Measurements from ENCODE around the gene RGL2. TPM values are rescaled to one million over a fixed set of nuclear protein-coding genes. Genes with fewer than 3 reads are reported as not detected.
A peak's percentile ranks its signal among the peaks of the same experiment; 100 is the strongest.

The RGL2 gene
- polyA plus RNA-seq, 1 donor from 2014 or later, result 120 TPM

GRCh38 chr6:33297956-33298772 lies 578 bp downstream of the RGL2 start:
- H3K4me3 ChIP-seq (ENCODE audit: low read length), result peak overlapping the region; percentile 91
- no peaks in the 10 kb centered on the region for H3K9me2 ChIP-seq (ENCODE audit: insufficient read depth, low read length)
- peaks cover 12% of the 10 kb centered on the region for H3K79me2 ChIP-seq (replicated peaks; ENCODE audit: insufficient read depth, low read length)
- H3K4me2 ChIP-seq (ENCODE audit: low read length), result peak overlapping the region; percentile 68
- H3K9me3 ChIP-seq (ENCODE audit: low read length), result no peaks in the 10 kb centered on the region
- peak overlapping the region; percentile 77 for H2AFZ ChIP-seq (ENCODE audit: low read depth, low read length)
- TF ChIP-seq SMC3 (conservative IDR thresholded peaks at IDR 0.05; ENCODE audit: poor library complexity) (no peak), CTCF (IDR thresholded peaks at IDR 0.05; ENCODE audit: poor library complexity, severe bottlenecking) (peak; percentile 27), MXI1 (conservative IDR thresholded peaks at IDR 0.05; ENCODE audit: poor library complexity, severe bottlenecking) (no peak), EZH2 (IDR thresholded peaks at IDR 0.05; ENCODE audit: borderline replicate concordance, insufficient read depth, low read length, poor library complexity, severe bottlenecking) (no peak), POLR2AphosphoS5 (IDR thresholded peaks at IDR 0.05) (no peak)
- H3K27me3 ChIP-seq (ENCODE audit: insufficient read depth, low read depth, low read length), result no peaks in the 10 kb centered on the region
- no peaks in the 10 kb centered on the region for H3K36me3 ChIP-seq (ENCODE audit: insufficient read depth, low read length)
- peak overlapping the region; percentile 96 for H3K27ac ChIP-seq (ENCODE audit: low read length)
- no peaks in the 10 kb centered on the region for H3F3A ChIP-seq (ENCODE audit: insufficient read depth, low read length, poor library complexity, severe bottlenecking)
- no peaks in the 10 kb centered on the region for H4K20me1 ChIP-seq (ENCODE audit: insufficient read depth)
- peak overlapping the region; percentile 94 for H3K9ac ChIP-seq (ENCODE audit: low read length)

- no peak overlapping the region for H3K4me2 ChIP-seq (ENCODE audit: low read length)
- TF ChIP-seq CTCF (IDR thresholded peaks at IDR 0.05; ENCODE audit: poor library complexity, severe bottlenecking) (no peak), TAF1 (IDR thresholded peaks at IDR 0.05; ENCODE audit: low read depth) (no peak), SMC3 (conservative IDR thresholded peaks at IDR 0.05; ENCODE audit: poor library complexity) (no peak)
- no peaks in the 10 kb centered on the region for H3K27me3 ChIP-seq (ENCODE audit: insufficient read depth, low read depth, low read length)
- H3K4me3 ChIP-seq (ENCODE audit: low read length), result peak overlapping the region; percentile 91
- no peaks in the 10 kb centered on the region for H4K20me1 ChIP-seq (ENCODE audit: insufficient read depth)
- peaks cover 12% of the 10 kb centered on the region for H3K79me2 ChIP-seq (replicated peaks; ENCODE audit: insufficient read depth, low read length)
- no peaks in the 10 kb centered on the region for H3K9me2 ChIP-seq (ENCODE audit: insufficient read depth, low read length)
- H2AFZ ChIP-seq (ENCODE audit: low read depth, low read length), result no peak overlapping the region
- no peak overlapping the region for H3K27ac ChIP-seq (ENCODE audit: low read length)
- peak overlapping the region; percentile 94 for H3K9ac ChIP-seq (ENCODE audit: low read length)
- no peaks in the 10 kb centered on the region for H3K36me3 ChIP-seq (ENCODE audit: insufficient read depth, low read length)
- H3K9me3 ChIP-seq (ENCODE audit: low read length), result no peaks in the 10 kb centered on the region
- no peaks in the 10 kb centered on the region for H3F3A ChIP-seq (ENCODE audit: insufficient read depth, low read length, poor library complexity, severe bottlenecking)
Observed at GRCh38 chr6:33297406-33297955, 1.3 kb downstream of the RGL2 start.

GRCh38 chr6:33296797-33297405 lies 1.8 kb downstream of the RGL2 start:
- no peak overlapping the region for H3K27ac ChIP-seq (ENCODE audit: low read length)
- H3K4me3 ChIP-seq (ENCODE audit: low read length), result peak overlapping the region; percentile 91
- H3F3A ChIP-seq (ENCODE audit: insufficient read depth, low read length, poor library complexity, severe bottlenecking), result no peaks in the 10 kb centered on the region
- H3K9me2 ChIP-seq (ENCODE audit: insufficient read depth, low read length), result no peaks in the 10 kb centered on the region
- H3K9ac ChIP-seq (ENCODE audit: low read length), result no peak overlapping the region
- H3K4me2 ChIP-seq (ENCODE audit: low read length), result no peak overlapping the region
- no peaks in the 10 kb centered on the region for H4K20me1 ChIP-seq (ENCODE audit: insufficient read depth)
- peaks cover 11% of the 10 kb centered on the region for H3K79me2 ChIP-seq (replicated peaks; ENCODE audit: insufficient read depth, low read length)
- no peaks in the 10 kb centered on the region for H3K36me3 ChIP-seq (ENCODE audit: insufficient read depth, low read length)
- H3K27me3 ChIP-seq (ENCODE audit: insufficient read depth, low read depth, low read length), result no peaks in the 10 kb centered on the region
- H2AFZ ChIP-seq (ENCODE audit: low read depth, low read length), result no peak overlapping the region
- H3K9me3 ChIP-seq (ENCODE audit: low read length), result no peaks in the 10 kb centered on the region
- TF ChIP-seq EP300 (conservative IDR thresholded peaks at IDR 0.05; ENCODE audit: poor library complexity, severe bottlenecking), result no peak
- TF ChIP-seq TAF1 (IDR thresholded peaks at IDR 0.05; ENCODE audit: low read depth), result no peak
- no peak for TF ChIP-seq SMC3 (conservative IDR thresholded peaks at IDR 0.05; ENCODE audit: poor library complexity)
- TF ChIP-seq CTCF (IDR thresholded peaks at IDR 0.05; ENCODE audit: poor library complexity, severe bottlenecking), result no peak
- no peak for TF ChIP-seq MXI1 (conservative IDR thresholded peaks at IDR 0.05; ENCODE audit: poor library complexity, severe bottlenecking)
- no peak for TF ChIP-seq RAD21 (conservative IDR thresholded peaks at IDR 0.05)
- TF ChIP-seq EZH2 (IDR thresholded peaks at IDR 0.05; ENCODE audit: borderline replicate concordance, insufficient read depth, low read length, poor library complexity, severe bottlenecking), result no peak
- TF ChIP-seq REST (IDR thresholded peaks at IDR 0.05; ENCODE audit: borderline replicate concordance), result no peak

Data from neural cell (in vitro differentiated cells).